ENCODE results near the gene SPTBN4.
A peak's percentile ranks its signal among the peaks of the same experiment; 100 is the strongest.
"Not testable (repeated sequence)": the region's sequence is repeated elsewhere in the genome, so short reads cannot be mapped to it uniquely, and the experiment has no call there.

Gene SPTBN4

GRCh38 chr19:40508739-40509260, 42.0 kb downstream of the SPTBN4 start:
- no peak for DNase-seq

GRCh38 chr19:40510526-40511115, 43.8 kb downstream of the SPTBN4 start:
- no peak for DNase-seq

- DNase-seq = no peak
These were observed 44.7 kb downstream of the SPTBN4 start for GRCh38 chr19:40511487-40511886.

- no peak for DNase-seq
These were observed 45.3 kb downstream of the SPTBN4 start for GRCh38 chr19:40512110-40512472.

- DNase-seq = peak; percentile 54
These were observed 45.9 kb downstream of the SPTBN4 start for GRCh38 chr19:40512473-40513344.

GRCh38 chr19:40513345-40513678, 46.5 kb downstream of the SPTBN4 start:
- DNase-seq = no peak

GRCh38 chr19:40513741-40514315, 47.0 kb downstream of the SPTBN4 start:
- DNase-seq = no peak

- no peak for DNase-seq
These were observed 50.4 kb downstream of the SPTBN4 start for GRCh38 chr19:40517248-40517647.

GRCh38 chr19:40519352-40520322, 52.8 kb downstream of the SPTBN4 start:
- DNase-seq = peak; percentile 72

- DNase-seq = no peak
These were observed 54.5 kb downstream of the SPTBN4 start for GRCh38 chr19:40521276-40521675.

- not testable (repeated sequence) for DNase-seq
These were observed 55.1 kb downstream of the SPTBN4 start for GRCh38 chr19:40521900-40522299.

- DNase-seq = peak; percentile 82
These were observed 56.7 kb downstream of the SPTBN4 start for GRCh38 chr19:40523322-40524047.

GRCh38 chr19:40524133-40524549, 57.3 kb downstream of the SPTBN4 start:
- no peak for DNase-seq

GRCh38 chr19:40524655-40525054, 57.9 kb downstream of the SPTBN4 start:
- no peak for DNase-seq

- no peak for DNase-seq
These were observed 58.6 kb downstream of the SPTBN4 start for GRCh38 chr19:40525234-40526051.

- no peak for DNase-seq
These were observed 61.3 kb downstream of the SPTBN4 start for GRCh38 chr19:40528078-40528477.

GRCh38 chr19:40528533-40529092, 61.8 kb downstream of the SPTBN4 start:
- DNase-seq = no peak

- DNase-seq = peak; percentile 96
These were observed 62.5 kb downstream of the SPTBN4 start for GRCh38 chr19:40529093-40529954.

- peak; percentile 83 for DNase-seq
These were observed 63.5 kb downstream of the SPTBN4 start for GRCh38 chr19:40530091-40530901.
